ENCODE measurements around the gene CLRN3.
A peak's percentile ranks its signal among the peaks of the same experiment; 100 is the strongest.

Gene CLRN3

GRCh38 chr10:127874671-127875448, 17.9 kb downstream of the CLRN3 start:
- no peak for DNase-seq (ENCODE audit: low read depth)

GRCh38 chr10:127873901-127874470, 18.8 kb downstream of the CLRN3 start:
- no peak for DNase-seq (ENCODE audit: low read depth)

GRCh38 chr10:127872871-127873600, 19.7 kb downstream of the CLRN3 start:
- DNase-seq (ENCODE audit: low read depth), result no peak

- DNase-seq (ENCODE audit: low read depth), result no peak
These were observed 20.6 kb downstream of the CLRN3 start for GRCh38 chr10:127872011-127872761.

- DNase-seq (ENCODE audit: low read depth), result no peak
These were observed 21.1 kb downstream of the CLRN3 start for GRCh38 chr10:127871631-127872010.

GRCh38 chr10:127869329-127869728, 23.4 kb downstream of the CLRN3 start:
- DNase-seq (ENCODE audit: low read depth), result no peak

- DNase-seq (ENCODE audit: low read depth), result no peak
These were observed 24.9 kb downstream of the CLRN3 start for GRCh38 chr10:127867805-127868204.

GRCh38 chr10:127866276-127867013, 26.3 kb downstream of the CLRN3 start:
- DNase-seq (ENCODE audit: low read depth), result no peak

GRCh38 chr10:127863231-127863825, 29.4 kb downstream of the CLRN3 start:
- DNase-seq (ENCODE audit: low read depth), result no peak

- no peak for DNase-seq (ENCODE audit: low read depth)
These were observed 32.1 kb downstream of the CLRN3 start for GRCh38 chr10:127860592-127860991.

- DNase-seq (ENCODE audit: low read depth), result no peak
These were observed 36.8 kb downstream of the CLRN3 start for GRCh38 chr10:127855976-127856375.

GRCh38 chr10:127855591-127855881, 37.2 kb downstream of the CLRN3 start:
- no peak for DNase-seq (ENCODE audit: low read depth)

GRCh38 chr10:127854769-127855590, 37.8 kb downstream of the CLRN3 start:
- DNase-seq (ENCODE audit: low read depth), result no peak

GRCh38 chr10:127853868-127854768, 38.6 kb downstream of the CLRN3 start:
- peak; percentile 40 for DNase-seq (ENCODE audit: low read depth)

- no peak for DNase-seq (ENCODE audit: low read depth)
These were observed 40.3 kb downstream of the CLRN3 start for GRCh38 chr10:127852456-127852855.

GRCh38 chr10:127851661-127852194, 41.0 kb downstream of the CLRN3 start:
- no peak for DNase-seq (ENCODE audit: low read depth)

- no peak for DNase-seq (ENCODE audit: low read depth)
These were observed 41.8 kb downstream of the CLRN3 start for GRCh38 chr10:127850944-127851343.

- DNase-seq (ENCODE audit: low read depth), result no peak
These were observed 42.8 kb downstream of the CLRN3 start for GRCh38 chr10:127849921-127850320.

- DNase-seq (ENCODE audit: low read depth), result no peak
These were observed 43.5 kb downstream of the CLRN3 start for GRCh38 chr10:127849224-127849623.
